Gastroesophageal sphincter (tissue), 4 donors: ENCODE data around the gene GBE1. TPM values are rescaled to one million over a fixed set of nuclear protein-coding genes. Genes with fewer than 3 reads are reported as not detected.

Experiments
- ATAC-seq: fragments of 150-250 bp; one replicate; pipeline ENCODE4 v1.9.1; 2016; ENCODE audit warnings: mild to moderate bottlenecking, moderate library complexity
- H3K27ac ChIP-seq, 4 donors: fragments of 200-600 bp; sonication (generic) in 3 of 4; 1 replicate in 3 of 4; 2 replicates in 1 of 4; pipeline ENCODE4 v1.5.1; 2016 to 2019
- H3K27me3 ChIP-seq: fragments of 200-600 bp; sonication (generic); one replicate; pipeline ENCODE4 v1.5.1; 2019
- H3K36me3 ChIP-seq, 2 donors: fragments of 200-600 bp; sonication (generic); one replicate each; pipeline ENCODE4 v1.5.1; 2019; ENCODE audit warnings: control low read depth in 1 of 2
- H3K4me1 ChIP-seq, 3 donors: fragments of 200-600 bp; sonication (generic); 1 replicate in 2 of 3; 2 replicates in 1 of 3; pipeline ENCODE4 v1.5.1; 2016 to 2019; ENCODE audit warnings: control low read depth in 2 of 3
- H3K4me3 ChIP-seq, 2 donors: fragments of 200-600 bp; sonication (generic); one replicate each; pipeline ENCODE4 v1.5.1; 2019; ENCODE audit warnings: mild to moderate bottlenecking in 1 of 2, moderate library complexity in 1 of 2
- H3K9me3 ChIP-seq, 3 donors: fragments of 200-600 bp; sonication (generic); one replicate each; pipeline ENCODE4 v1.5.1; 2017 to 2019; ENCODE audit warnings: control low read depth in 2 of 3
- EP300 ChIP-seq: sonication (generic); formaldehyde crosslinking; IDR thresholded peaks from one replicate; pipeline ENCODE4 v1.6.1; 2017; ENCODE audit warnings: antibody characterized with exemption, mild to moderate bottlenecking
- POLR2A ChIP-seq, 2 donors: fragments of 450-650 bp; IDR thresholded peaks; one replicate each; pipeline ENCODE4 v1.6.1; 2017; ENCODE audit warnings: antibody characterized with exemption in 2 of 2, mild to moderate bottlenecking in 2 of 2, moderate library complexity in 1 of 2
- POLR2AphosphoS5 ChIP-seq: sonication (generic); formaldehyde crosslinking; IDR thresholded peaks from one replicate; pipeline ENCODE4 v1.6.1; 2017; ENCODE audit warnings: antibody characterized with exemption
- WGBS, 2 donors: methylation state at CpG; one replicate each; pipeline ENCODE4 v1.1.5; 2018; ENCODE audit warnings: low coverage in 1 of 2; 5-methylcytosine and 5-hydroxymethylcytosine counted together
- total RNA-seq, 4 donors: library from RNA; depleted of rRNA; stranded (reverse); fragments of >200 nt; gene quantifications; one replicate each; pipeline ENCODE4 v1.1.0, GENCODE V29; 2016
- TF ChIP-seq, protein P1 (sequence below), 4 experiments: fragments of 200-600 bp in 2 of 4; fragments of 450-650 bp in 2 of 4; sonication (generic) in 1 of 4; IDR thresholded peaks; one replicate each; pipeline ENCODE4 v1.5.1; 2017 to 2019; ENCODE audit warnings: antibody characterized with exemption in 4 of 4, mild to moderate bottlenecking in 2 of 4, moderate library complexity in 2 of 4

Gene GBE1
- total RNA-seq, 4 donors from 2014 or later: 23.3 to 59.4 (median 27.2) TPM

DNA sequence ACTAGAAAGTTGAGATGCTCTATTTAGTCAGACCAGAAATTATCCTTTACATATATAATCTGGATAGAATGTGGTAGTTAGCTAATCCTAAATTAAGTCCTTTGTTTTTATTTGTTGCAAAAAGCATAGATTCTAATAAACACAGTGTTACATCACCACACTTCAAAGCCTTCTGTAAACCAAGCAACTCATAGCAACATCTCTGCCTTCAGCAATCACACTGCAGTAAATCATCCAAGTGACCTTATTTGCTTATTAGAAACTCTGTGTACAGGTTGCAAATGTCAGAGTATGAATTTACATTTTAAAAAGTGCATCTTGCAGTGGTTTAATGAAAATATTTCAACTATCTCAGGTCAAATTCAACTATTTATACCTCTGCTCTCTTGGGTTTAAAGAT, 242.5 kb downstream of the GBE1 start:
- Histone ChIP-seq H3K4me1 (no peaks in the 10 kb centered on the region), H3K4me3 (no peak overlapping the region), H3K27me3 (no peaks in the 10 kb centered on the region), H3K27ac (no peak overlapping the region), H3K9me3 (no peaks in the 10 kb centered on the region), H3K36me3 (no peaks in the 10 kb centered on the region)
- TF ChIP-seq POLR2AphosphoS5: no peak
- no peak for TF ChIP-seq EP300
- TF ChIP-seq, protein P1, sequence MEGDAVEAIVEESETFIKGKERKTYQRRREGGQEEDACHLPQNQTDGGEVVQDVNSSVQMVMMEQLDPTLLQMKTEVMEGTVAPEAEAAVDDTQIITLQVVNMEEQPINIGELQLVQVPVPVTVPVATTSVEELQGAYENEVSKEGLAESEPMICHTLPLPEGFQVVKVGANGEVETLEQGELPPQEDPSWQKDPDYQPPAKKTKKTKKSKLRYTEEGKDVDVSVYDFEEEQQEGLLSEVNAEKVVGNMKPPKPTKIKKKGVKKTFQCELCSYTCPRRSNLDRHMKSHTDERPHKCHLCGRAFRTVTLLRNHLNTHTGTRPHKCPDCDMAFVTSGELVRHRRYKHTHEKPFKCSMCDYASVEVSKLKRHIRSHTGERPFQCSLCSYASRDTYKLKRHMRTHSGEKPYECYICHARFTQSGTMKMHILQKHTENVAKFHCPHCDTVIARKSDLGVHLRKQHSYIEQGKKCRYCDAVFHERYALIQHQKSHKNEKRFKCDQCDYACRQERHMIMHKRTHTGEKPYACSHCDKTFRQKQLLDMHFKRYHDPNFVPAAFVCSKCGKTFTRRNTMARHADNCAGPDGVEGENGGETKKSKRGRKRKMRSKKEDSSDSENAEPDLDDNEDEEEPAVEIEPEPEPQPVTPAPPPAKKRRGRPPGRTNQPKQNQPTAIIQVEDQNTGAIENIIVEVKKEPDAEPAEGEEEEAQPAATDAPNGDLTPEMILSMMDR (IDR thresholded peaks at IDR 0.05): no peak
- no peak for ATAC-seq

GRCh38 chr3:81516042-81516441, 245.4 kb downstream of the GBE1 start:
- Histone ChIP-seq H3K9me3 (no peaks in the 10 kb centered on the region), H3K27ac (no peak overlapping the region), H3K4me1 (no peaks in the 10 kb centered on the region), H3K36me3 (no peaks in the 10 kb centered on the region), H3K4me3 (no peak overlapping the region), H3K27me3 (no peaks in the 10 kb centered on the region)
- no peak for ATAC-seq
- TF ChIP-seq POLR2AphosphoS5: no peak
- TF ChIP-seq, protein P1 (IDR thresholded peaks at IDR 0.05): no peak
- TF ChIP-seq EP300: no peak
- TF ChIP-seq POLR2A (IDR thresholded peaks at IDR 0.05): no peak
- 50 to 75% methylated on average over 1 of the region's 1 CpG for WGBS, 2 donors

GRCh38 chr3:81513591-81513990, 247.9 kb downstream of the GBE1 start:
- Histone ChIP-seq H3K4me3 (no peak overlapping the region), H3K36me3 (no peaks in the 10 kb centered on the region), H3K27ac (no peak overlapping the region), H3K27me3 (no peaks in the 10 kb centered on the region), H3K9me3 (no peaks in the 10 kb centered on the region), H3K4me1 (no peaks in the 10 kb centered on the region)
- ATAC-seq: no peak
- no peak for TF ChIP-seq EP300
- TF ChIP-seq, protein P1 (IDR thresholded peaks at IDR 0.05): no peak
- no peak for TF ChIP-seq POLR2A (IDR thresholded peaks at IDR 0.05)
- no peak for TF ChIP-seq POLR2AphosphoS5
- WGBS, 2 donors: 91 to 100% methylated on average over 2 of the region's 2 CpGs

GRCh38 chr3:81503026-81503425, 258.4 kb downstream of the GBE1 start:
- H3K27ac ChIP-seq: no peak overlapping the region
- no peaks in the 10 kb centered on the region for H3K27me3 ChIP-seq
- no peak for ATAC-seq
- TF ChIP-seq POLR2A (IDR thresholded peaks at IDR 0.05) (no peak), EP300 (no peak), POLR2AphosphoS5 (no peak)
- TF ChIP-seq, protein P1 (IDR thresholded peaks at IDR 0.05): no peak
- no peaks in the 10 kb centered on the region for H3K9me3 ChIP-seq
- H3K36me3 ChIP-seq: no peaks in the 10 kb centered on the region
- H3K4me3 ChIP-seq: no peak overlapping the region
- WGBS, 2 donors: 83 to 100% methylated on average over 2 of the region's 2 CpGs
- no peaks in the 10 kb centered on the region for H3K4me1 ChIP-seq

DNA sequence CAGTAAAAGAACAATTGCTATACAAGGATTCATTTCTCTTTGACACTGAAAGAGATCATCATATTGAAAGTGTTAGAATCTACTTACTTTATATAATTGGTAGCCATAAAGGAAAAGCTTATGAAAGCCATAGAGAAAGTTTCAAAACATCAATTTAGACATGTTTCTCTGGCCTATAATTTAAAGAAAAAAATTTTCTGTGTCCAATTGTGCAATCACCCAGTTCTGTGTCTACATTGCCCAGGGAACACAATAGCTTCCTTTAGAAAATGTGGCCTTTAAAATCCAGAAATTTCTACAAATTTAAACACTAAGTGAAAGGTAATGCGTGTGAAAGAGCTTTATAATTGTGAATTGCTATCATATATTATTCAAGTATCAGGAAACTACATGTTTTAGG, 259.2 kb downstream of the GBE1 start:
- ATAC-seq: no peak
- Histone ChIP-seq H3K4me1 (no peaks in the 10 kb centered on the region), H3K27ac (no peak overlapping the region), H3K4me3 (no peak overlapping the region), H3K27me3 (no peaks in the 10 kb centered on the region), H3K36me3 (peaks cover 0 to 4% of the 10 kb centered on the region in 2 donors), H3K9me3 (no peaks in the 10 kb centered on the region)
- WGBS, 2 donors: 80 to 82% methylated on average over 1 of the region's 1 CpG
- TF ChIP-seq POLR2AphosphoS5 (no peak), POLR2A (IDR thresholded peaks at IDR 0.05) (no peak), EP300 (no peak)
- TF ChIP-seq, protein P1 (IDR thresholded peaks at IDR 0.05): no peak
